CD4-positive, alpha-beta T cell treated with Interleukin-6 at 100 ng/mL for 8 hours (primary cell): ENCODE results near the gene CLCA2.
A peak's percentile ranks its signal among the peaks of the same experiment; 100 is the strongest.

Source experiments
- DNase-seq: peaks from one replicate; pipeline ENCODE4 v3.0.0-alpha.2; 2020; ENCODE audit warnings: mixed read lengths, low spot score

The CLCA2 gene

GRCh38 chr1:86429122-86429725, 5.3 kb downstream of the CLCA2 start:
- no peak for DNase-seq

- DNase-seq = no peak
Measured at GRCh38 chr1:86429835-86430234, 5.9 kb downstream of the CLCA2 start.

- no peak for DNase-seq
Measured at GRCh38 chr1:86430376-86430775, 6.4 kb downstream of the CLCA2 start.

- DNase-seq = no peak
Measured at GRCh38 chr1:86434059-86434458, 10.1 kb downstream of the CLCA2 start.

- DNase-seq = no peak
Measured at GRCh38 chr1:86435327-86435726, 11.4 kb downstream of the CLCA2 start.

- DNase-seq = no peak
Measured at GRCh38 chr1:86436041-86436440, 12.1 kb downstream of the CLCA2 start.

GRCh38 chr1:86441581-86441980, 17.6 kb downstream of the CLCA2 start:
- DNase-seq = peak; percentile 46

- no peak for DNase-seq
Measured at GRCh38 chr1:86441997-86442396, 18.0 kb downstream of the CLCA2 start.

GRCh38 chr1:86445919-86446318, 21.9 kb downstream of the CLCA2 start:
- no peak for DNase-seq

- no peak for DNase-seq
Measured at GRCh38 chr1:86447198-86447790, 23.3 kb downstream of the CLCA2 start.

- no peak for DNase-seq
Measured at GRCh38 chr1:86448670-86449069, 24.7 kb downstream of the CLCA2 start.

GRCh38 chr1:86449103-86449502, 25.1 kb downstream of the CLCA2 start:
- no peak for DNase-seq

GRCh38 chr1:86450847-86451246, 26.9 kb downstream of the CLCA2 start:
- no peak for DNase-seq

- no peak for DNase-seq
Measured at GRCh38 chr1:86453664-86454063, 29.7 kb downstream of the CLCA2 start.

- no peak for DNase-seq
Measured at GRCh38 chr1:86455073-86455472, 31.1 kb downstream of the CLCA2 start.

GRCh38 chr1:86460998-86461397, 37.0 kb downstream of the CLCA2 start:
- DNase-seq = no peak

- DNase-seq = no peak
Measured at GRCh38 chr1:86461482-86461881, 37.5 kb downstream of the CLCA2 start.

- DNase-seq = no peak
Measured at GRCh38 chr1:86464819-86465218, 40.8 kb downstream of the CLCA2 start.

GRCh38 chr1:86466109-86466844, 42.3 kb downstream of the CLCA2 start:
- no peak for DNase-seq

GRCh38 chr1:86466986-86467385, 43.0 kb downstream of the CLCA2 start:
- DNase-seq = no peak

GRCh38 chr1:86468501-86468977, 44.6 kb downstream of the CLCA2 start, which contains the start of gene CLCA1:
CLCA1 (plus strand) TSS chr1:86468927; CDS start chr1:86468972, 45 bp downstream.
- no peak for DNase-seq

- no peak for DNase-seq
Measured at GRCh38 chr1:86470859-86471258, 46.9 kb downstream of the CLCA2 start.

GRCh38 chr1:86471291-86471690, 47.3 kb downstream of the CLCA2 start:
- no peak for DNase-seq
